ENCODE results near the gene CIDEC. TPM values are rescaled to one million over a fixed set of nuclear protein-coding genes. Genes with fewer than 3 reads are reported as not detected.
A peak's percentile ranks its signal among the peaks of the same experiment; 100 is the strongest.
"Not testable (repeated sequence)": the region's sequence is repeated elsewhere in the genome, so short reads cannot be mapped to it uniquely, and the experiment has no call there.

Gene CIDEC
- polyA plus RNA-seq, 1 donor: 2.7 TPM

GRCh38 chr3:9901967-9902366 is 21.9 kb upstream of the CIDEC start:
- no peak for DNase-seq

GRCh38 chr3:9900965-9901415 is 20.9 kb upstream of the CIDEC start:
- not testable (repeated sequence) for DNase-seq

DNA sequence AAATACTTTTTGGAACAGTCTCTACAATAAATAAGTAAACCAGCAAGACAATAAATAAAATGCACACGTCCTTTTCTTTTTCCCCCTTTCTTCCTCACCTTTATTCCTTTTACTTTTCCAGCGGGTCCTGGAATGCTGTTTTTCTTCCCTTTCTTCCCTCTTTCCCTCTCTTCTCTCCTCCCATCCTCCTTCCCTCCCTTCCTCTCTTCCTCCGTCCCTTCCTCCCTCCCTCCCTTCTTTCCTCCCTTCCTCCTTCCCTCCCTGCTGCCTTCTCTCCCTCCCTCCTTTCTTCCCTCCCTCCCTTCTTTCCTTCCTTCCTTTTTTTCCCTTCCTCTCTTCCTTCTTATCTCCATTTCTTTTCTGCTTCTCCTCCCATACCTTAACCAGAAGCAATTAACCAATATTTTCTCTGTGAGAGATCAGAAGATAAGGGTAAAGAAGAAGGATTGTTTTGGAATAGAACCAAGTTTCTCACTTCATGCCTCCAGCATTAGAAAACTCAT is 19.3 kb upstream of the CIDEC start:
- no peak for DNase-seq

DNA sequence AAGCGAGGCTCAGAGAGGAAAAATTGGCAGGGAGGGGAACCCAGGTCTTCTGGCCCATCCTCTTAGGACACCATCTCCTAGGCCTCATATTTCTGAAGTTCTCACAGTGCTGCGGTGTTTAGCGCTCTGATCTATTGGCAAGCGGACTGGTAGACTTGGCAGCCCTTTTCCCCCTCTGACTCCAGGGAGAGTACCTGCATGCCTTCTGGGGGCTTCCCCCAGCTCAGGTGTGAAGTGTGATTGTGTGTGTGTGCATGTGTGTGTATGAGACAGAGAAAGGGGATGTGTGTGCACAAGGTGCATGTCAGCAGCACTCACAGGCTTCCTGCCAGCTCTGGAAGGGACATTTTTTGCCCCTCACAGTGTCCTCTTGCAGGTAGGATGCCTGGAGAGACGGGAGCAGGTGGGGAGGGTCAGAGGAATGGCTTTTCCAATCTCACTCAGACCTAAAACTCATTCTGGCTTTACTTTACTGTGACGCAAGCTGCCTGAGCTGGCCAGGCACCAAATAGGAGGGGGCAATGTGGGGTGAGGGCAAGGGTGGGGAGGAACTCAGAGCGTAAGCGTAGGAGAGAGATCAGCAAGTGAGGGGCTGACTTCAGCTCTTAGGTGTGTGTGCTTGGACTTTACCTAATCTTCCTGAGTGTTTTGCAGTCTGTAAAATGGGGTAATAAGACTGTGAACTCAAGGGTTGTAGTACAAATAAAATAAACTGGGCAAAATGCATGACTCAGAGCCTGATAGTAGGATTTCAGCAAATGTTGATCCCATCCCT is 18.6 kb upstream of the CIDEC start:
- no peak for DNase-seq

DNA sequence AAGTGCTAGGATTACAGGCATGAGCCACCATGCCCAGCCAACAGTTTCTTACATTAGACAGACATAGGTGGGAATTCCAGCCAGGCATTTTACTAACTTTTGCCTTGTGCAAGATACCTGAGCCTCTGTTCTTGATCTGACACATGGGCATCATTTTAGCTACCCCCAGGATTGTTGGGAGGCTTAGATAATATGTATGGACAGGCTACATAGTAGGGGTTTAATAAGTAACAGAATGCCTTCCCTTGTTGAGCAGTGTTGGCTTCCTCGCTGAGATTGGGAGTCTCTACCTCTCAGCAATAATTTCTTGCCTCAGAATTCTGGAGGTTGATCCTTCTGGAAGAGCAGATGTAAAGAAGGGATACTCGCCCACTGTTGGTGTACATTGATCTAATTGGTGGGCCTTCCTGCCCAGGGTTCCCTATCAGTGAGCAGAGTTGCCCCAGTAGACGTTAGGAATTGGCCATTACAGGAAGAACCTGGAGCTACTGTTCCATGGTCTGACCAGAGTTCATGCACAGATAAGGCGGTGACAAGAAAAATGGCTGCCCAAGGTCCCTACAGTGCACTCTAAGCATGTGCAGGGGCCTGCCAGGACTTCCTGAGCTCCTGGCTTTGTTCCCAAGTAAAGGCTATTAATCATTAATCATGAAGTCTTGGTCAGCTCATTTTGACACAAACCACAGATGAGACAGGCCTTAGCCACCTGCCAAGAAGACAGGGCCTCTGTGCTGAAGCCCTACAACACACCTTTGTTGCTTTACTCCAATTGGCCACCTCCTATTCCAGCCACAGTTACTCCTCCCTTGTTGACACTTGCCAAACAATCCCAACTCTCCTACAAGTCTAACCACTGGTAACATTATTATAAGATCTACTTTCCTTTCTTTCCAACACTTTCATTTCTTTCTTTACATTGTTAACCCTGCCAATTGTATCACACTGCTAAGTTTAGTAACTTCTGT is 17.6 kb upstream of the CIDEC start:
- no peak for DNase-seq

- DNase-seq: not testable (repeated sequence)
These were observed 16.8 kb upstream of the CIDEC start for GRCh38 chr3:9896755-9897407.

- not testable (repeated sequence) for DNase-seq
These were observed 15.7 kb upstream of the CIDEC start for GRCh38 chr3:9895715-9896114.

DNA sequence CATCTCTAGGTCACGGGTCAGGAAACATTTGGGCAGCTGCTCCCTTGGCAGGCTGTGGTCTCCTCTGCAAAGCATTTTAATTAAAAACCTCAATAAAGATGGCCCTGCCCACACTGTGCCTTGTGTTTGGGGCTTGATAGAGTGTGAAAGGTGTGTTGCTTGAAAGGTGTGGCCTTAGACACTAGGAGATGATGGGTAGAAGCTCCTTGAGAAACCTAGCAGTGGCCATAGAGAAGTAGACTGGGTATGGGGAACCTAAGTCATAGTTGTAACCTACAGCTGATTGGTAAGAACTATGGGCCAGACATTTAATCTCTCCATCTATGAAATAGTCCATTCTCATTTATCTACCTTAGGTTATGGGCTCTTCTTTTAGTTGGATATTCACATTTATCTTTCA is 13.7 kb upstream of the CIDEC start:
- no peak for DNase-seq

DNA sequence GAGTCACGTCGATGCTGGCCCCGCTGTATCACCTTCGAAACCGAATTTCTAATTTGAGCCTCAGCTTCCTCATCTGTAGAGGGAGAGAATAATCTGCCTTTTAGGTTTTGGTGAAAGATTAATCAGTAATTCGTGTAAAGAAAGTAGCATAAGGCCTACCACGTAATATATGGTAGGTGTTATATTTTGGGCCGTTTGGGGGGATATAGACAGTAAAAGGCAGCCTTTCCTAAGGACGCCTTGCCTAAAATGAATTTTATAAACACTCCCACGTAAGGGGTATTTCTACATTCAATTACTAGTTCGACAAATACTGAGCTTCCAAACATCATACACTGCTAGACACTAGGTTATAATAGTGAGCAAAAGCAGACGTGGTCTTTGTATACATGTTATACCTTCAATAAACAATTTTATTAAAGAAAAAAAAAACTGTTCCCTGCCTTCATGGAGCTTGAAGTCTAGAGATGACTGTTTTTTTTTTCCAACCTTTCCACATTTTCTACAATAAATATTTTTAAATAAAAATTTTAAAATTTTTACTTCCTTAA is 11.1 kb upstream of the CIDEC start:
- DNase-seq: no peak

DNA sequence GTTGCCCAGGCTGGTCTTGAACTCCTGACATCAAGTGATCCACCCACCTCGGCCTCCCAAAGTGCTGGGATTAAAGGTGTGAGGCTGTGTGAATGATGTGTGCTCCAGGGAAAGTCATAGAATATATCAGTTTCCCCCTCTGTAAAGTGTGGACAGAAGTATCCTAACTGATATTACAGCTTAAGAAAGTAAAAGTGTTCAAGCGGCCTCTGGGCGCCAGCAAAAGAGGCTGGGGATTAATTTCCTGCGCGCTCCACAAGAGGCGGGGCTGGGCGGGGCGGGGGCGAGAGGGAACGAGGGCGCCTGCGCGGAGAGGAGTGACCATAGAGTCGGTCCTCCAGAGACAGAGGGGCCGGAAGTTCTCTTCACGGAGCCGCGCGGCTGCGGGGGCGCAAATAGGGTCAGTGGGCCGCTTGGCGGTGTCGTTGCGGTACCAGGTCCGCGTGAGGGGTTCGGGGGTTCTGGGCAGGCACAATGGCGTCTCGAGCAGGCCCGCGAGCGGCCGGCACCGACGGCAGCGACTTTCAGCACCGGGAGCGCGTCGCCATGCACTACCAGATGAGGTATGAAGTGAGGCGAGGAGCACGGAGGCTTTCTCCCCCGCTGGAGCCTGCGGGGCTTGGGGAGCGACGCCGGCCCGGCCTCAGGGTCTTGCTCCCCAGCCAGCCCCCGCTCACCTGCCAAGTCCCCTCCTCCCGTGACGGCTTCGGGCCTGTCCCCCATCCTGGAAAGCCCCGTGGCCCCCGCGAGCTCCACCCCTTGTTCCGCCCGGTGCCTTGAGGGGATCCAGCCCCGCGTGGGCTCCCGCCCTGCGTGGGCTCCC is 10.4 kb upstream of the CIDEC start, which contains the start of gene JAGN1:
TSS of gene JAGN1 (plus strand) at position 362 of the 823 bp plus-strand sequence. CDS start at position 475, 113 bp downstream.
- DNase-seq: peak; percentile 89

- DNase-seq: no peak
These were observed 9.4 kb upstream of the CIDEC start for GRCh38 chr3:9889405-9889804.

DNA sequence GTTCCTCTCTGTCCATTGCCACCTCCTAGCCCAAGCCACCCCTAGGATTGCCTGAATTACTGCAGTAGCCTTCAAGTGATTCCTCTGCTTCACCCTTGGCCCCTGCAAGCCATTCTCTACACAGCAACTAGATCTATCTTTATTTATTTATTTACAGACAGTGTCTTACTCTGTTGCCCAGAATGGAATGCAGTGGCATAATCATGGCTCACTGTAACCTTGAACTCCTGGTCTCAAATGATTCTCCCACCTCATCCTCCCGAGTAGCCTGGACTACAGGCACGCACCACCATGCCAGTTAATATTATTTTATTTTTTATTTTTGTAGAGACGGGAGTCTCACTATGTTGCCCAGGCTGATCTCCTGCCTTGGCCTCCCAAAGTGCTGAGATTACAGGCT is 8.5 kb upstream of the CIDEC start:
- no peak for DNase-seq

DNA sequence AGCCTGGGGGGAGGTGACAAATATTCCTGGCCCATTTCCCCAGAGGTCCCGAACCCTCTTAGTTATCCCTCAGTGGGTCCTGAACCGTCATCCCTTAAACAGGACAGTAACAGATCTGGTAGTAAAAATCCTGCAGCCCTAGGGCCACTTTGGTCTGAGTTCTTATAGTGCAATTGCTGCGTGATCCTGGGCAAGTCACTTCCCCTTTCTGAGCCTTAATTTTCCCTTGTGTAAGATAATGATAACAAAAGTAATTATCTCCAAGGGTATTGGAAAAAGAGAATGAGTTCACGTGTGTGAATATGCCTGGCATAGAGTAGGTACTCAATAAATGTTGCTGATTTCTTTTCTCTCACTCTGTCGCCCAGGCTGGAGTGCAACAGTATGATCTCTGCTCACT is 7.4 kb upstream of the CIDEC start:
- no peak for DNase-seq

DNA sequence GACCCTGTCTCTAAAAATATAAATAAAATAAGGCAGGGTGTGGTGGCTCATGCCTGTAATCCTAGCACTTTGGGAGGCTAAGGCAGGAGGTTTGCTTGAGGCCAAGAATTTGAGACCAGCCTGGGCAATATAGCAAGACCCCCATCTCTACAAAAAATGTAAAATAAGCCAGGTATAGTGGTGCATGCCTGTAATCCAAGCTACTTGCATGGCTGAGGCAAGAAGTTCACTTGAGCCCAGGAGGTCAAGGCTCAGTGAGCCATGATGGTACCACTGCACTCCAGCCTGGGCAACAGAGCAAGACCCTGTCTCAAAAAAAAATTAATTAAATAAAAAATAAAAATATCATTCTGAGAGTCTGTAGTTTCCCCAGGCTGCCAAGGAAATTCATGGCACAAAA is 6.3 kb upstream of the CIDEC start:
- no peak for DNase-seq

DNA sequence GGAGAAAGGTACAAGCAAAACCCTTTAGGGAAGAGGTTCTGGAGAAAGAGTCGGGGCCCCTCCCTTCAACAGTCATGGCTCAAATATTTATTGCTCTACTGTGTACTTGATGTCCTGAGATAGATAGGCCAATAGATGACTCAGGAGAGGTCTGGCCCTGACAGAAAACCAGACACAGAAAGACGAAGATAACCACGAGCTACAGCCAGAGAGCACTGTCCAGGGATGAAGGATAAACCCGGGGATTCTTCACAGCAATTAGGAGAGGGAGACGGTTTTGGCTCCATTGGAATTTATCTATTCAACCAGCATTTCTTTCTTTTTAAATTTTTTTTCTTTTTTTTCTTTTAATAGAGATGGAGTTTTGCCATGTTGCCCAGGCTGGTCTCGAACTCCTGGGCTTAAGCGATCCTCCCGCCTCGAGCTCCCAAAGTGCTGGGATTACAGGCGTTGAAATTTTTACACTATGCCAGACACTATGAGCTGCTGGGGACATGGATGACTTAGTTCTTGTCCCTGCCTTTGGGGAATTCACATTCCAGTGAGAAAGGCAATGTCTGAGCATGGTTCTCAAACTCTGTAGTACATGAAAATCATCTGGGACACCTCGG is 4.6 kb upstream of the CIDEC start:
- no peak for DNase-seq

GRCh38 chr3:9883706-9884554 is 3.9 kb upstream of the CIDEC start:
- no peak for DNase-seq

DNA sequence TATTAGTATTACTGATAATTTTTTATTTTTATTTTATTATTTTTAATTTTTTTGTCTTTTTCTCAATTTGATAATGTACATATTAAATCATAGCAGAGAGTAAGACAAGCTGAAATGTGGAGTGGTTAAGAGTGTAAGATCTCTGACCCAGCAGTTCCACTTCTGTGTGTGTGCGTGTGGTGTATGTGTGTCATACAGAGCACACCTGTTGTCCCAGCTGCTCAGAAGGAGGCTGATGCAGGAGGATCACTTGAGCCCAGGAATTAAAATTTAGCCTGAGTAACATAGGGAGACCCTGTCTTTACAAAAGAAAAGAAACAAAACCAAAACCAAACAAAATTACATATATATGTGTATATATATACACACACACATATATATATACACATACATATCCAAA is 1.4 kb upstream of the CIDEC start:
- no peak for DNase-seq

DNA sequence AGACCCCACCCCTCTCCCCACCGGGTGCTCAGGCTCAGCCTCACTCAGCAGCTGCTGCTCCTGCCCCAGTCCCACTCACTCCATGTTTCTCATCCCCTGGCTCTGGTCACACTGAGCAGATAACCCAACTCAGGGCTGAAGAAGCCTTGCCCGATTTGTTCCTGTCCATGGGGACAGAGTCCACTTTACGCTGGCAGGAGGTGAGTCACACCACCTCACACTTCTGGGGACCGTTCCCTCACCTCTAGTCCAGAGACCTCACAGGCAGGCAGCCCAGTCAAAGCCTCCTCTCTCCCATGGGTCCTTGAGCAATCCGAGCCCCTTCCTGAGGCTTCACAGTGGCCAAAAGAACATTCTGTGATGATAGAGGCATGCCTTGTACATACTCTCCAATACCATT is 1.4 kb downstream of the CIDEC start:
- DNase-seq: no peak

DNA sequence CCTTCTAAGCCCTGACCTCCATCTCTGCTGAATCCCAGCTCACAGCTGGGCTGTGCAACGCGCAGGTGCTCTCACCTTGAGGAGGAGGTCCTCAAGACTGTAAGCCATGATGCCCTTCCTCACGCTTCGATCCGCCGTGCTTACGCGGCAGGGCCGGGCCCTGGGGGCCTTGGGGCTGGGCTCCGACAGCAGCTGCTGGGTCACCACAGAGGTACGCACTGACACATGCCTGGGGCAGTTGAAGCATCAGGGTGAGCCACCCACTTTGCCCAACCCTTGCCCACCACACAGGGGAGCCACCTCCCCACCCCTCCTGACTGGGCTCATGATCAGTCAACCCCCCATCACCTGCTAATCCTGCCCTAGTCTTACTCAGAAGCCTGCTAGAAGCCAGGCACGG is 3.1 kb downstream of the CIDEC start:
- DNase-seq: no peak

DNA sequence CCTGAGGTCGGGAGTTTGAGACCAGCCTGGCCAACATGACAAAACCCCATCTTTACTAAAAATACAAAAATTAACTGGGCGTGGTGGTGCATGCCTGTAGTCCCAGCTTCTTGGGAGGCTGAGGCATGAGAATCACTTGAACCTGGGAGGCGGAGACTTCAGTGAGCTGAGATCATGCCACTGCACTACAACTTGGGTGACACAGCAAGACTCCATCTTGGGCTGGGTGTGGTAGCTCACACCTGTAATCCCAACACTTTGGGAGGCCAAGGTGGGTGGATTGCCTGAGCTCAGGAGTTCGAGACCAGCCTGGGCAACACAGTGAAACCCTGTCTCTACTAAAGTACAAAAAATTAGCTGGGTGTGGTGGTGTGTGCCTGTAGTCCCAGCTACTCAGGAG is 3.8 kb downstream of the CIDEC start:
- DNase-seq: not testable (repeated sequence)

Data from hindlimb muscle (tissue), 1 donor.